Left lung (tissue), 10 donors: Measurements from ENCODE around the gene ULK3. TPM values are rescaled to one million over a fixed set of nuclear protein-coding genes. Genes with fewer than 3 reads are reported as not detected.
A peak's percentile ranks its signal among the peaks of the same experiment; 100 is the strongest.

ENCODE experiments used
- ATAC-seq: fragments of 200-7000 bp; cut with Tn5 transposase; one replicate; pipeline ENCODE4 v1.9.1; 2020; ENCODE audit warnings: moderate library complexity
- DNase-seq, 4 donors: peaks; one replicate each; pipeline ENCODE4 v3.0.0-alpha.2; 2013 to 2020
- H3K27ac ChIP-seq, 2 donors: fragments of 200-600 bp; sonication (generic) in 1 of 2; one replicate each; pipeline versions ENCODE4 v1.5.0 to v1.8.0; 2020 to 2021
- H3K27me3 ChIP-seq, 2 donors: fragments of 200-600 bp; sonication (generic) in 1 of 2; one replicate each; pipeline versions ENCODE4 v1.5.0 to v1.8.0; 2020 to 2021
- H3K36me3 ChIP-seq, 2 donors: fragments of 200-600 bp; sonication (generic) in 1 of 2; one replicate each; pipeline versions ENCODE4 v1.5.0 to v1.8.0; 2020 to 2021
- H3K4me1 ChIP-seq, 2 donors: fragments of 200-600 bp; one replicate each; pipeline ENCODE4 v1.8.0; 2021
- H3K4me3 ChIP-seq, 2 donors: fragments of 200-600 bp; sonication (generic) in 1 of 2; one replicate each; pipeline versions ENCODE4 v1.5.0 to v1.8.0; 2020 to 2021; ENCODE audit warnings: mild to moderate bottlenecking in 1 of 2
- H3K9me3 ChIP-seq, 2 donors: fragments of 200-600 bp; sonication (generic) in 1 of 2; one replicate each; pipeline versions ENCODE4 v1.5.0 to v1.8.0; 2020 to 2021
- intact Hi-C, 2 donors: fragments of 100-400 bp; cut with DNase I; formaldehyde crosslinking; loops; one replicate each; pipeline versions ENCODE4 v1.11.2 to v1.14.2; 2022
- polyA plus RNA-seq, 6 donors: library from polyadenylated mRNA; unstranded; fragments of 120-200 nt; gene quantifications; one replicate each; pipeline ENCODE4 v1.2.1, GENCODE V29; 2013; ENCODE audit not compliant: insufficient read length in 6 of 6
- total RNA-seq, 2 donors: library from RNA; stranded (reverse); fragmentation: NEBNext Ultra II Directional; extraction: Animal tissue kit (Norgen Biotek cat#: 25700); gene quantifications; one replicate each; pipeline ENCODE4 v1.2.1, GENCODE V29; 2021
- TF ChIP-seq, protein P1 (sequence below), 2 donors: fragments of 200-600 bp; sonication (generic) in 1 of 2; IDR thresholded peaks; one replicate each; pipeline versions ENCODE4 v1.5.0 to v1.8.0; 2021; ENCODE audit warnings: antibody characterized with exemption in 2 of 2
- donor health status: DM: no; HTN: yes; CAD: no.
- donor health status: DM: no; HTN: no; CAD: no.

ULK3 gene
- total and polyA plus RNA-seq, 8 donors: 27.3 to 45.1 (median 37.4) TPM

DNA sequence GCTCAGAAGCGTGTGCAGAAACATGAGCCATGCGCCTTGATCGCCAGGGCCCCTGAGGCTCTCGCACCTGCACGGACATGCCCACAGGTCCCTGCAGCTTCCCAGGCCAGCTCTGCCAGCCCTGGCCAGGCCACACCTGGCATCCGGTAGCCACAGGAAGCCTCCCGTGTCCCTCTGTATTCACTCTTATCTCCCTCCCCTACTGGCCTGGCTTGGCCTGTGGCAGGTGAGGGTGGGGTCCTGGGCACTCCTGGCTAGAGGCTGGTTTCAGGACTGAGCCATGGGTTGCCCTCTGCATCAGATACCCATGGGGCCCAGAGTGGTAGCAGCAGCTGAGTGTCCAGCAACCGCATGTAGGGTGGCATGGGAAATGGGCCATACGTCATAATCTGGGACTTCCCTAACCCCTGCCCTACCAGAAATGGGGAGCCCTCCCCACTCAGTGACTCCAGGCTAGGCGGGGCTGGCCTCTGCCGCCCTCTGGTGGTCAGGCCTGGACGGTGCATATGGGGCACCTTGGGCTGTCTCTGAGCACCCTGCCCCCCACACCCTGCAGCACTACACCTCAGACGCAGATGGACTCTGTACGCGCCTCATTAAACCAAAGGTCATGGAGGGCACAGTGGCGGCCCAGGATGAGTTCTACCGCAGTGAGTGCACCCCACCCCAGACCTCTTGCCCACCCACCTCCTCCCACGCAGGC, 42.9 kb downstream of the ULK3 start:
- TF ChIP-seq, protein P1, sequence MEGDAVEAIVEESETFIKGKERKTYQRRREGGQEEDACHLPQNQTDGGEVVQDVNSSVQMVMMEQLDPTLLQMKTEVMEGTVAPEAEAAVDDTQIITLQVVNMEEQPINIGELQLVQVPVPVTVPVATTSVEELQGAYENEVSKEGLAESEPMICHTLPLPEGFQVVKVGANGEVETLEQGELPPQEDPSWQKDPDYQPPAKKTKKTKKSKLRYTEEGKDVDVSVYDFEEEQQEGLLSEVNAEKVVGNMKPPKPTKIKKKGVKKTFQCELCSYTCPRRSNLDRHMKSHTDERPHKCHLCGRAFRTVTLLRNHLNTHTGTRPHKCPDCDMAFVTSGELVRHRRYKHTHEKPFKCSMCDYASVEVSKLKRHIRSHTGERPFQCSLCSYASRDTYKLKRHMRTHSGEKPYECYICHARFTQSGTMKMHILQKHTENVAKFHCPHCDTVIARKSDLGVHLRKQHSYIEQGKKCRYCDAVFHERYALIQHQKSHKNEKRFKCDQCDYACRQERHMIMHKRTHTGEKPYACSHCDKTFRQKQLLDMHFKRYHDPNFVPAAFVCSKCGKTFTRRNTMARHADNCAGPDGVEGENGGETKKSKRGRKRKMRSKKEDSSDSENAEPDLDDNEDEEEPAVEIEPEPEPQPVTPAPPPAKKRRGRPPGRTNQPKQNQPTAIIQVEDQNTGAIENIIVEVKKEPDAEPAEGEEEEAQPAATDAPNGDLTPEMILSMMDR (IDR thresholded peaks at IDR 0.05): peak; percentile 95 to 99
- peaks cover 7 to 51% of the 10 kb centered on the region in 2 donors for H3K4me1 ChIP-seq
- no peaks in the 10 kb centered on the region for H3K27me3 ChIP-seq
- intact Hi-C loops: no loop called here
- peak in 3 of 4 donors; percentile 58 to 96 (median 88) for DNase-seq
- H3K4me3 ChIP-seq: no peak overlapping the region
- peaks cover 0 to 75% of the 10 kb centered on the region in 2 donors for H3K36me3 ChIP-seq
- peak; percentile 96 for ATAC-seq
- H3K27ac ChIP-seq: peak overlapping the region in 1 of 2 donors; percentile 66
- no peaks in the 10 kb centered on the region for H3K9me3 ChIP-seq

DNA sequence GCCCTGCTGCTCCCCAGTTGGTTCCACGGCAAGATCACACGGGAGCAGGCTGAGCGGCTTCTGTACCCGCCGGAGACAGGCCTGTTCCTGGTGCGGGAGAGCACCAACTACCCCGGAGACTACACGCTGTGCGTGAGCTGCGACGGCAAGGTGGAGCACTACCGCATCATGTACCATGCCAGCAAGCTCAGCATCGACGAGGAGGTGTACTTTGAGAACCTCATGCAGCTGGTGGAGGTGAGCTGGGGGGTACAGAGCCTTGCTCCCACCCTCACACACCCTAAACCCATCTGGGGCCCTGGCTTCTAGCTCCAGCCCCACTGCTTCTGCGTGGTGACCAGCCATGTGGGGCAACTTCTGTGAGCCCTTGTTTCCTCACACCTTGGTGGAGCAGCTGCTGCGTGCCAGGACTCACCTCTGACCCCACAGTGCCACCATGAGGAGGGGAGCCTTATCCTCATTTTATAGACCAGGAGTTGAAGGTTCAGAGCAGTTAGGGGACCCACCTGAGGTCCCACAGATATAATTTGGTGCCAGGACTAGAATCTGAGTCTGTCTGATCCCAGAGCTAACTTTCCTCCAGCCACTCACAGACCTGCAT, 43.6 kb downstream of the ULK3 start:
- Histone ChIP-seq H3K27me3 (no peaks in the 10 kb centered on the region), H3K27ac (peak overlapping the region in 1 of 2 donors; percentile 66), H3K9me3 (no peaks in the 10 kb centered on the region), H3K36me3 (peaks cover 0 to 77% of the 10 kb centered on the region in 2 donors), H3K4me1 (peaks cover 7 to 53% of the 10 kb centered on the region in 2 donors), H3K4me3 (no peak overlapping the region)
- intact Hi-C loops: no loop called here
- ATAC-seq (no peak), DNase-seq (peak in 1 of 4 donors; percentile 62)
- TF ChIP-seq, protein P1 (IDR thresholded peaks at IDR 0.05): no peak

DNA sequence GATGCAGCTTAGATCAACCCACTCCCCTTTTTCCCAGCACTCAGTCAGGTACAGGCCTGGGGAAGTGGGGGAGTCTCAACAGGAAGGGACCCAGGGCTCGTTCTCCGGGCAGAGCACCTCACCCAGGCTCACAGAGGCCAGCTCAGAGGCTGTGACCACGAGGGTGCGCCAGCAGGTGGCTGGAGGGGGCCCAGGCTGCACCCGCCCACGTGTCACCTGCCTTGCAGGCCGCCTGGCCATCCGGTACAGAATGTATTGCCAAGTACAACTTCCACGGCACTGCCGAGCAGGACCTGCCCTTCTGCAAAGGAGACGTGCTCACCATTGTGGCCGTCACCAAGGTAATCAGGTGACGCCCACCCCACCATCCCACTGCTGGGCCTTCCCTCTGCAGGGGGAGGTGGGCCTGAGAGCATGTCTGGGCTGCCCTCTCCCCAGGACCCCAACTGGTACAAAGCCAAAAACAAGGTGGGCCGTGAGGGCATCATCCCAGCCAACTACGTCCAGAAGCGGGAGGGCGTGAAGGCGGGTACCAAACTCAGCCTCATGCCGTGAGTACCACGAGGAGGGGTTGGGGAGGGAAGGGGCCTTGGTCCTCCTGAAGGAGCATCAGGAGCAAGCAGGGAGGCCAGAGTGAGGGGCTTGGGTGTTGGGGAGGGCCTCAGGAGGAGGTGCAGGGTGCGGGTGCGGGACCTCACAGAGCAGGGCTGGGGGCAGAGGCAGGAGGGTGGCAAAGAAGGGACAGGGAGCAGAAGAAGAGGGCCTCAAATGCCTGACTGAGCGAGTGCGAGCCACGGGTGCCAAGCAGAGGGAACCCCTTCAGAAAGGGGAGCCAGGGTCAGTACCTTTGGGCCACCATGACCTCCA, 44.3 kb downstream of the ULK3 start:
- TF ChIP-seq, protein P1 (IDR thresholded peaks at IDR 0.05): no peak
- intact Hi-C loops: no loop called here
- Histone ChIP-seq H3K27me3 (no peaks in the 10 kb centered on the region), H3K9me3 (no peaks in the 10 kb centered on the region), H3K4me3 (no peak overlapping the region), H3K4me1 (peaks cover 7 to 55% of the 10 kb centered on the region in 2 donors), H3K36me3 (peaks cover 0 to 69% of the 10 kb centered on the region in 2 donors), H3K27ac (peak overlapping the region in 1 of 2 donors; percentile 66)
- peak in 1 of 4 donors; percentile 70 for DNase-seq
- ATAC-seq: no peak

DNA sequence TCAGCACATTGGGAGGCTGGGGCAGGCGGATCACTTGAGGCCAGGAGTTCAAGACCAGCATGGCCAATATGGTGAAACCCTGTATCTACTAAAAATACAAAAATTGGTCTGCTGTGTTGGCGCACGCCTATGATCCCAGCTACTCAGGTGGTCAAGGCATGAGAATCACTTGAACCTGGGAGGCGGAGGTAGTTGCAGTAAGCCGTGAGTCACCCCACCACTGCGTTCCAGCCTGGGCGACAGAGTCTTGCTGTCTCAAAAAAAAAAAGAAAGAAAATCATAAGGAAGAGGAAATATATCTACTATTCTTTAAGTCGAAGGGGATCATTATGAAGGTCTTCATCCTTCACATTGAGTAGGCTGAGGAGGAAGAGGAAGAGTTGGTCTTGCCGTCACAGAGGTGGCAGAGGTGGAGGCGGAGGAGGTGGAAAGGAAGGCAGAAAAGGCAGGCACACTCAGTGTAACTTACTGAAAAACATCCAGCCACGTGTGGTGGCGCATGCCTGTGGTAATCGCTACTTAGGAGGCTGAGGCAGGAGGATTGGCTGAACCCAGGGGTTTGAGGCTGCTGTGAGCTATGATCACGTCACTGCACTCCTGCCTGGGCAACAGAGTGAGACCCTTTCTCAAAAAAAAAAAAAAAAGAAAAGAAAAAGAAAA, 46.9 kb downstream of the ULK3 start:
- peaks cover 8 to 81% of the 10 kb centered on the region in 2 donors for H3K4me1 ChIP-seq
- TF ChIP-seq, protein P1 (IDR thresholded peaks at IDR 0.05): no peak
- intact Hi-C loops: no loop called here
- peak in 1 of 4 donors; percentile 34 for DNase-seq
- no peaks in the 10 kb centered on the region for H3K27me3 ChIP-seq
- no peak for ATAC-seq
- H3K4me3 ChIP-seq: no peak overlapping the region
- peaks cover 0 to 44% of the 10 kb centered on the region in 2 donors for H3K36me3 ChIP-seq
- no peak overlapping the region for H3K27ac ChIP-seq
- no peaks in the 10 kb centered on the region for H3K9me3 ChIP-seq
